ENCODE measurements around the gene RPL37A. TPM values are rescaled to one million over a fixed set of nuclear protein-coding genes. Genes with fewer than 3 reads are reported as not detected.

The RPL37A gene
- total and polyA plus RNA-seq, 4 donors = 1,589 to 4,925 (median 1,954) TPM

GRCh38 chr2:216526939-216527338, 28.3 kb downstream of the RPL37A start:
- H3K27ac ChIP-seq (ENCODE audit: low read depth, low read length) = no peak overlapping the region
- WGBS (ENCODE audit: insufficient coverage) = 100% methylated on average over 1 of the region's 1 CpG
- no peaks in the 10 kb centered on the region for H3K27me3 ChIP-seq (ENCODE audit: control insufficient read depth, insufficient read depth, low read length)
- no peaks in the 10 kb centered on the region for H3K4me1 ChIP-seq (ENCODE audit: control insufficient read depth, insufficient read depth, low read length)
- H3K4me3 ChIP-seq (ENCODE audit: low read depth, low read length) = no peak overlapping the region
- H3K36me3 ChIP-seq (ENCODE audit: control insufficient read depth, insufficient read depth, low read length) = no peaks in the 10 kb centered on the region
- DNase-seq (ENCODE audit: low read depth in 4 of 6, low spot score in 6 of 6) = no peak
- no peaks in the 10 kb centered on the region for H3K9me3 ChIP-seq (ENCODE audit: control insufficient read depth, insufficient read depth, low read length)

DNA sequence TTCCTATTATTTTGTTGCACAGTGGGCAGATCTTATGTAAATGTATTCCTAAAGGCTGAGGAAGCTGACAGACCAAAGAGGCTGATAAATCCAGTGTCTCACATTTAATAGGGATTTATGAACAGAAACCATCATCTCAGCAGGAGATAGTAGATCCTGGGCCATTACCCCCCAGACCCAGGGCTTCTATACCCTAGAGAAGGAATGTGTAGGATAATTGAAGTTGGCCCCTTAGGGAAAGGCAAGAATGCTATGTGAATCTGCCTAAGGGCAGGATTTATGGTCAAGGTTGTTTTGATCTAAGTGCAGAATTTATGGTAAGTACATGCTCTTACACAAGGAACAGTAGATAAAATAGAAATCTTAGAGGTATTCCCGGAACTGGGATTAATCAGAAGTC, 29.0 kb downstream of the RPL37A start:
- WGBS (ENCODE audit: insufficient coverage) = no CpG with 5 or more reads among the region's 1 CpG
- H3K4me3 ChIP-seq (ENCODE audit: low read depth, low read length) = no peak overlapping the region
- H3K4me1 ChIP-seq (ENCODE audit: control insufficient read depth, insufficient read depth, low read length) = no peaks in the 10 kb centered on the region
- H3K9me3 ChIP-seq (ENCODE audit: control insufficient read depth, insufficient read depth, low read length) = no peaks in the 10 kb centered on the region
- H3K27me3 ChIP-seq (ENCODE audit: control insufficient read depth, insufficient read depth, low read length) = no peaks in the 10 kb centered on the region
- DNase-seq (ENCODE audit: low read depth in 4 of 6, low spot score in 6 of 6) = no peak
- no peak overlapping the region for H3K27ac ChIP-seq (ENCODE audit: low read depth, low read length)
- no peaks in the 10 kb centered on the region for H3K36me3 ChIP-seq (ENCODE audit: control insufficient read depth, insufficient read depth, low read length)

DNA sequence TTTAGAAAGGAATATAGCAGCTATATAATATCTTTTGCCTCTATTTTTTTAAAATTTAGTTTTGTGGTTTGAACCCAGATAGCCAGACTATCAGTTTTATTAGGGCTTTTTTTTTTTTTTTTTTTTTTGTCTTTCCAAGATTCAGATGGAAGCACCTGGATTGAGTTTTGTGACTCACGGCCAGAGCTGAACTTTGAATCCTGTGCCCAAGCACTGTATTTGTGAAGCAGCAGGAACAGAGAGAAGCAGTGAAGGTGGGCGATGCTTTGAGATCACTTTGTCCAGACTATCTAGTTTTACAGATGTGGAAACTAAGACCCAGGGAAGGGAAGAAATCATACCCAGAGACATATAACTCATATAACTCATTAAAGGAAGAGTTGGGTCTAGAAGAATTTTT, 33.9 kb downstream of the RPL37A start:
- Histone ChIP-seq H3K4me1 (ENCODE audit: control insufficient read depth, insufficient read depth, low read length) (peaks cover 15% of the 10 kb centered on the region), H3K27ac (ENCODE audit: low read depth, low read length) (no peak overlapping the region), H3K36me3 (ENCODE audit: control insufficient read depth, insufficient read depth, low read length) (no peaks in the 10 kb centered on the region), H3K27me3 (ENCODE audit: control insufficient read depth, insufficient read depth, low read length) (no peaks in the 10 kb centered on the region), H3K4me3 (ENCODE audit: low read depth, low read length) (no peak overlapping the region), H3K9me3 (ENCODE audit: control insufficient read depth, insufficient read depth, low read length) (no peaks in the 10 kb centered on the region)
- WGBS (ENCODE audit: insufficient coverage) = no CpG with 5 or more reads among the region's 2 CpGs
- no peak for DNase-seq (ENCODE audit: low read depth in 4 of 6, low spot score in 6 of 6)

DNA sequence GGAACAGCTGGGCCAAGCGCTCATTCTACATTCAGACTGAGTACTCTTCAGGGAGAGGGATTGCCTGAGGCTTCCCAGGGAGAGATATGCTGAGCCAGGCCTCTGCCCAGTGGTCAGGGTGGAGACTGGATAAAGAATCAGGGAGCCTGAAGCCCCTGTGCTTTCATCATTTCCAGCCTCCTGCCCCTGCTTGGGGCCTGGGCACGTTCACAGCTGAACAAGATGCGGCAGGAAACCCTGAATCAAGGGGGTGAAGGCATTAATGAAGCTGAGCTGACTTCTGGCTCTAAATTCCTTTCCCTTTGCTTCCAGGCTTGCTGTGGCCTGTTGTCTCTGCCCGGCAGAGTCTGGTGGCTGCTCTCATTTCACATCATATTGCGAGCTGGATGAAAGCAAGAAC, 35.0 kb downstream of the RPL37A start:
- H3K36me3 ChIP-seq (ENCODE audit: control insufficient read depth, insufficient read depth, low read length) = no peaks in the 10 kb centered on the region
- no peaks in the 10 kb centered on the region for H3K9me3 ChIP-seq (ENCODE audit: control insufficient read depth, insufficient read depth, low read length)
- H3K4me3 ChIP-seq (ENCODE audit: low read depth, low read length) = no peak overlapping the region
- 43% methylated on average over 5 of the region's 5 CpGs for WGBS (ENCODE audit: insufficient coverage)
- peak in 1 of 6 donors; percentile 35 for DNase-seq (ENCODE audit: low read depth in 4 of 6, low spot score in 6 of 6)
- H3K27me3 ChIP-seq (ENCODE audit: control insufficient read depth, insufficient read depth, low read length) = no peaks in the 10 kb centered on the region
- peaks cover 15% of the 10 kb centered on the region for H3K4me1 ChIP-seq (ENCODE audit: control insufficient read depth, insufficient read depth, low read length)
- H3K27ac ChIP-seq (ENCODE audit: low read depth, low read length) = no peak overlapping the region

- no peak overlapping the region for H3K27ac ChIP-seq (ENCODE audit: low read depth, low read length)
- H3K4me1 ChIP-seq (ENCODE audit: control insufficient read depth, insufficient read depth, low read length) = peaks cover 15% of the 10 kb centered on the region
- WGBS (ENCODE audit: insufficient coverage) = 33% methylated on average over 1 of the region's 1 CpG
Observed at GRCh38 chr2:216534809-216535208, 36.2 kb downstream of the RPL37A start.

GRCh38 chr2:216535454-216535995, 36.9 kb downstream of the RPL37A start:
- H3K27me3 ChIP-seq (ENCODE audit: control insufficient read depth, insufficient read depth, low read length) = no peaks in the 10 kb centered on the region
- H3K36me3 ChIP-seq (ENCODE audit: control insufficient read depth, insufficient read depth, low read length) = no peaks in the 10 kb centered on the region
- H3K4me3 ChIP-seq (ENCODE audit: low read depth, low read length) = no peak overlapping the region
- H3K4me1 ChIP-seq (ENCODE audit: control insufficient read depth, insufficient read depth, low read length) = peaks cover 20% of the 10 kb centered on the region
- H3K27ac ChIP-seq (ENCODE audit: low read depth, low read length) = peak overlapping the region; percentile 47
- 61% methylated on average over 6 of the region's 10 CpGs for WGBS (ENCODE audit: insufficient coverage)
- peak in 1 of 6 donors; percentile 45 for DNase-seq (ENCODE audit: low read depth in 4 of 6, low spot score in 6 of 6)
- no peaks in the 10 kb centered on the region for H3K9me3 ChIP-seq (ENCODE audit: control insufficient read depth, insufficient read depth, low read length)

More at GRCh38 chr2:216534809-216535208, 36.2 kb downstream of the RPL37A start:
- DNase-seq (ENCODE audit: low read depth in 4 of 6, low spot score in 6 of 6) = no peak
- H3K36me3 ChIP-seq (ENCODE audit: control insufficient read depth, insufficient read depth, low read length) = no peaks in the 10 kb centered on the region
- H3K9me3 ChIP-seq (ENCODE audit: control insufficient read depth, insufficient read depth, low read length) = no peaks in the 10 kb centered on the region
- H3K4me3 ChIP-seq (ENCODE audit: low read depth, low read length) = no peak overlapping the region
- no peaks in the 10 kb centered on the region for H3K27me3 ChIP-seq (ENCODE audit: control insufficient read depth, insufficient read depth, low read length)

- peaks cover 27% of the 10 kb centered on the region for H3K4me1 ChIP-seq (ENCODE audit: control insufficient read depth, insufficient read depth, low read length)
- no peaks in the 10 kb centered on the region for H3K27me3 ChIP-seq (ENCODE audit: control insufficient read depth, insufficient read depth, low read length)
- H3K9me3 ChIP-seq (ENCODE audit: control insufficient read depth, insufficient read depth, low read length) = no peaks in the 10 kb centered on the region
- no peak overlapping the region for H3K4me3 ChIP-seq (ENCODE audit: low read depth, low read length)
- no peaks in the 10 kb centered on the region for H3K36me3 ChIP-seq (ENCODE audit: control insufficient read depth, insufficient read depth, low read length)
- peak in 2 of 6 donors; percentile 67 to 69 for DNase-seq (ENCODE audit: low read depth in 4 of 6, low spot score in 6 of 6)
- WGBS (ENCODE audit: insufficient coverage) = 39% methylated on average over 4 of the region's 6 CpGs
- H3K27ac ChIP-seq (ENCODE audit: low read depth, low read length) = peak overlapping the region; percentile 16
Observed at GRCh38 chr2:216536734-216537210, 38.1 kb downstream of the RPL37A start.

DNA sequence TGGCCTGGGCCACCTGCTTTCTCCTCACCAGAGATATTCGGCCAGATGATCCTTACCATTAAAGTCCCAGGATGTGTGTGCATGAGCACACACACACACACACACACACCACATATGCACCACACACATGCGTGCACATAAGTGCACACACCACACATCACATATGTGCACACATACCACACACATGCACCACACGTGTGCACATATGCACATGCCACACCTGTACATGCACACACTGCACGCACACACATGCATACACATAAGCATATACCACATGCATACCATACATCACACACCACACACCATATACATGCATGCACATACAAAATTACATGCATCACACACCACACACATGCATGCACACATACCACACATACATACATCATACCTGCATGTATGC, 38.7 kb downstream of the RPL37A start:
- Histone ChIP-seq H3K4me3 (ENCODE audit: low read depth, low read length) (no peak overlapping the region), H3K27ac (ENCODE audit: low read depth, low read length) (peak overlapping the region; percentile 16), H3K36me3 (ENCODE audit: control insufficient read depth, insufficient read depth, low read length) (no peaks in the 10 kb centered on the region), H3K27me3 (ENCODE audit: control insufficient read depth, insufficient read depth, low read length) (no peaks in the 10 kb centered on the region), H3K4me1 (ENCODE audit: control insufficient read depth, insufficient read depth, low read length) (peaks cover 27% of the 10 kb centered on the region), H3K9me3 (ENCODE audit: control insufficient read depth, insufficient read depth, low read length) (no peaks in the 10 kb centered on the region)
- DNase-seq (ENCODE audit: low read depth in 4 of 6, low spot score in 6 of 6) = no peak
- WGBS (ENCODE audit: insufficient coverage) = 56% methylated on average over 4 of the region's 4 CpGs

- Histone ChIP-seq H3K4me1 (ENCODE audit: control insufficient read depth, insufficient read depth, low read length) (peaks cover 25% of the 10 kb centered on the region), H3K27ac (ENCODE audit: low read depth, low read length) (no peak overlapping the region), H3K4me3 (ENCODE audit: low read depth, low read length) (no peak overlapping the region), H3K27me3 (ENCODE audit: control insufficient read depth, insufficient read depth, low read length) (no peaks in the 10 kb centered on the region), H3K36me3 (ENCODE audit: control insufficient read depth, insufficient read depth, low read length) (no peaks in the 10 kb centered on the region), H3K9me3 (ENCODE audit: control insufficient read depth, insufficient read depth, low read length) (no peaks in the 10 kb centered on the region)
- DNase-seq (ENCODE audit: low read depth in 4 of 6, low spot score in 6 of 6) = no peak
- WGBS (ENCODE audit: insufficient coverage) = 80% methylated on average over 1 of the region's 5 CpGs
Observed at GRCh38 chr2:216538538-216538937, 39.9 kb downstream of the RPL37A start.

GRCh38 chr2:216539120-216539519, 40.5 kb downstream of the RPL37A start:
- Histone ChIP-seq H3K27ac (ENCODE audit: low read depth, low read length) (no peak overlapping the region), H3K36me3 (ENCODE audit: control insufficient read depth, insufficient read depth, low read length) (no peaks in the 10 kb centered on the region), H3K4me1 (ENCODE audit: control insufficient read depth, insufficient read depth, low read length) (peaks cover 22% of the 10 kb centered on the region), H3K4me3 (ENCODE audit: low read depth, low read length) (no peak overlapping the region), H3K9me3 (ENCODE audit: control insufficient read depth, insufficient read depth, low read length) (no peaks in the 10 kb centered on the region), H3K27me3 (ENCODE audit: control insufficient read depth, insufficient read depth, low read length) (no peaks in the 10 kb centered on the region)
- no peak for DNase-seq (ENCODE audit: low read depth in 4 of 6, low spot score in 6 of 6)
- 89% methylated on average over 4 of the region's 4 CpGs for WGBS (ENCODE audit: insufficient coverage)
